ENCODE measurements around the gene PCNX2. TPM values are rescaled to one million over a fixed set of nuclear protein-coding genes. Genes with fewer than 3 reads are reported as not detected.
A peak's percentile ranks its signal among the peaks of the same experiment; 100 is the strongest.

PCNX2 gene
- total RNA-seq, 1 experiment from 2014 or later, result 50.8 TPM

GRCh38 chr1:233242827-233243483 lies 52.6 kb downstream of the PCNX2 start:
- ChIA-PET POLR2A (interaction anchor here (0.6 kb wide), 1 partner anchor 813 kb away, joined by 3 read pairs; no protein-coding TSS in a partner anchor), CTCF (no interaction called here)
- no peaks in the 10 kb centered on the region for H3K27me3 Mint-ChIP-seq (ENCODE audit: low read depth)
- H3K27ac Mint-ChIP-seq, result 0 out of 2 replicates have a peak overlapping the region, but pooled peaks have one; percentile 40
- no peaks in the 10 kb centered on the region for H3K9me3 Mint-ChIP-seq
- no peak overlapping the region for H3K4me3 Mint-ChIP-seq
- TF ChIP-seq, protein P1, sequence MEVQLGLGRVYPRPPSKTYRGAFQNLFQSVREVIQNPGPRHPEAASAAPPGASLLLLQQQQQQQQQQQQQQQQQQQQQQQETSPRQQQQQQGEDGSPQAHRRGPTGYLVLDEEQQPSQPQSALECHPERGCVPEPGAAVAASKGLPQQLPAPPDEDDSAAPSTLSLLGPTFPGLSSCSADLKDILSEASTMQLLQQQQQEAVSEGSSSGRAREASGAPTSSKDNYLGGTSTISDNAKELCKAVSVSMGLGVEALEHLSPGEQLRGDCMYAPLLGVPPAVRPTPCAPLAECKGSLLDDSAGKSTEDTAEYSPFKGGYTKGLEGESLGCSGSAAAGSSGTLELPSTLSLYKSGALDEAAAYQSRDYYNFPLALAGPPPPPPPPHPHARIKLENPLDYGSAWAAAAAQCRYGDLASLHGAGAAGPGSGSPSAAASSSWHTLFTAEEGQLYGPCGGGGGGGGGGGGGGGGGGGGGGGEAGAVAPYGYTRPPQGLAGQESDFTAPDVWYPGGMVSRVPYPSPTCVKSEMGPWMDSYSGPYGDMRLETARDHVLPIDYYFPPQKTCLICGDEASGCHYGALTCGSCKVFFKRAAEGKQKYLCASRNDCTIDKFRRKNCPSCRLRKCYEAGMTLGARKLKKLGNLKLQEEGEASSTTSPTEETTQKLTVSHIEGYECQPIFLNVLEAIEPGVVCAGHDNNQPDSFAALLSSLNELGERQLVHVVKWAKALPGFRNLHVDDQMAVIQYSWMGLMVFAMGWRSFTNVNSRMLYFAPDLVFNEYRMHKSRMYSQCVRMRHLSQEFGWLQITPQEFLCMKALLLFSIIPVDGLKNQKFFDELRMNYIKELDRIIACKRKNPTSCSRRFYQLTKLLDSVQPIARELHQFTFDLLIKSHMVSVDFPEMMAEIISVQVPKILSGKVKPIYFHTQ (CRISPR knock-in tag; IDR thresholded peaks at IDR 0.05), result no peak
- TF ChIP-seq ETV6 (CRISPR knock-in tag; IDR thresholded peaks at IDR 0.05) (no peak), ZNF396 (CRISPR knock-in tag; IDR thresholded peaks at IDR 0.05; ENCODE audit: borderline replicate concordance) (no peak), FOXP1 (CRISPR knock-in tag; IDR thresholded peaks at IDR 0.05; ENCODE audit: borderline replicate concordance) (no peak), CBFB (CRISPR knock-in tag; IDR thresholded peaks at IDR 0.05; ENCODE audit: low read depth) (no peak), SMAD4 (CRISPR knock-in tag; IDR thresholded peaks at IDR 0.05) (no peak), ATF1 (CRISPR knock-in tag; IDR thresholded peaks at IDR 0.05) (no peak), RORB (CRISPR knock-in tag; IDR thresholded peaks at IDR 0.05) (no peak), ARID4B (CRISPR knock-in tag; IDR thresholded peaks at IDR 0.05; ENCODE audit: borderline replicate concordance) (no peak)
- no peak for ATAC-seq
- DNase-seq (ENCODE audit: low spot score), result no peak
- peaks cover 9% of the 10 kb centered on the region for H3K4me1 Mint-ChIP-seq
- H3K36me3 Mint-ChIP-seq, result peaks cover 45% of the 10 kb centered on the region

GRCh38 chr1:233241759-233242158 lies 53.8 kb downstream of the PCNX2 start:
- ChIA-PET POLR2A (no interaction called here), CTCF (no interaction called here)
- Mint-ChIP-seq H3K9me3 (no peaks in the 10 kb centered on the region), H3K27me3 (ENCODE audit: low read depth) (no peaks in the 10 kb centered on the region), H3K36me3 (peaks cover 42% of the 10 kb centered on the region), H3K4me3 (no peak overlapping the region), H3K27ac (no peak overlapping the region), H3K4me1 (peaks cover 9% of the 10 kb centered on the region)
- DNase-seq (ENCODE audit: low spot score) (no peak), ATAC-seq (no peak)
- no peak for TF ChIP-seq NFYB (CRISPR knock-in tag; conservative IDR thresholded peaks at IDR 0.05; ENCODE audit: low read depth)
- TF ChIP-seq ZNF423 (CRISPR knock-in tag; IDR thresholded peaks at IDR 0.05), result no peak
- TF ChIP-seq JAZF1 (CRISPR knock-in tag; IDR thresholded peaks at IDR 0.05), result no peak
- TF ChIP-seq, protein P2, sequence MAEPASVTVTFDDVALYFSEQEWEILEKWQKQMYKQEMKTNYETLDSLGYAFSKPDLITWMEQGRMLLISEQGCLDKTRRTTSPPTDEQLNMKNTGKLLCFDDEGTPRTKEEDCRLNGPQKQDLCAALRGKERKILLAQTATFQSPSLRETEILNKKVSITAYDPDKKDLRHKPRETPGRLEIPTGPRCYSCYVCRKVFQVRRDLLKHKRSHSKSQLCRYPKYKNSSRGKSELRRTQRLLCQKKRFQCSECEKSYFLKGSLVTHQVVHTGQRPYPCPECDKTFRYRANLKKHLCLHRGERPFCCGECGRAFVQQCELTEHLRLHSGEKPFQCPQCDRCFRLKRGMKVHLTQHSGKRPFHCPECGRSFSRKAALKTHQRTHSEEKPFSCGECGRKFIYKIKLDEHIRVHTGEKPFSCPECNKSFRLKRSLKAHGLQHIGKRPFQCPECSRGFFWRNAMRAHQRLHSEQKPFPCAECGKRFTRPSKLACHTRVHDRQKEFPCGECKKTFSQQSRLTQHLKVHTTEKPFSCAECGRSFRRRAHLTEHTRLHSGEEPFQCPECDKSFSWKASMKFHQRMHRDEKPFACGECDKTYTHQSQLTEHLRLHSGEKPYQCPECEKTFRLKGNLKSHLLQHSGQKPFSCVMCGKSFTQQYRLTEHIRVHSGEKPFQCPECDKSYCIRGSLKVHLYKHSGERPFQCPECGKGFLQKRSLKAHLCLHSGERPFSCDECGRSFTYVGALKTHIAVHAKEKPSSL (CRISPR knock-in tag; conservative IDR thresholded peaks at IDR 0.05), result no peak
- TF ChIP-seq, protein P3, sequence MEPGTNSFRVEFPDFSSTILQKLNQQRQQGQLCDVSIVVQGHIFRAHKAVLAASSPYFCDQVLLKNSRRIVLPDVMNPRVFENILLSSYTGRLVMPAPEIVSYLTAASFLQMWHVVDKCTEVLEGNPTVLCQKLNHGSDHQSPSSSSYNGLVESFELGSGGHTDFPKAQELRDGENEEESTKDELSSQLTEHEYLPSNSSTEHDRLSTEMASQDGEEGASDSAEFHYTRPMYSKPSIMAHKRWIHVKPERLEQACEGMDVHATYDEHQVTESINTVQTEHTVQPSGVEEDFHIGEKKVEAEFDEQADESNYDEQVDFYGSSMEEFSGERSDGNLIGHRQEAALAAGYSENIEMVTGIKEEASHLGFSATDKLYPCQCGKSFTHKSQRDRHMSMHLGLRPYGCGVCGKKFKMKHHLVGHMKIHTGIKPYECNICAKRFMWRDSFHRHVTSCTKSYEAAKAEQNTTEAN (CRISPR knock-in tag; IDR thresholded peaks at IDR 0.05), result no peak
- no peak for TF ChIP-seq GABPB1 (CRISPR knock-in tag; IDR thresholded peaks at IDR 0.05)
- TF ChIP-seq IRF2 (CRISPR knock-in tag; IDR thresholded peaks at IDR 0.05; ENCODE audit: borderline replicate concordance, low read depth), result no peak
- no peak for TF ChIP-seq SP1 (CRISPR knock-in tag; conservative IDR thresholded peaks at IDR 0.05)
- TF ChIP-seq ZNF138 (CRISPR knock-in tag; conservative IDR thresholded peaks at IDR 0.05), result no peak
- no peak for TF ChIP-seq SMAD3 (CRISPR knock-in tag; IDR thresholded peaks at IDR 0.05; ENCODE audit: borderline replicate concordance)
- no peak for TF ChIP-seq NFE2L1 (CRISPR knock-in tag; IDR thresholded peaks at IDR 0.05)
- no peak for TF ChIP-seq TEAD4 (CRISPR knock-in tag; IDR thresholded peaks at IDR 0.05)
- no peak for TF ChIP-seq ZNF317 (CRISPR knock-in tag; IDR thresholded peaks at IDR 0.05; ENCODE audit: borderline replicate concordance, low read depth)
- no peak for TF ChIP-seq ZBTB21 (CRISPR knock-in tag; IDR thresholded peaks at IDR 0.05; ENCODE audit: borderline replicate concordance)

All from WTC11 (cell line).